ENCODE data around the gene RPS21.

DNA sequence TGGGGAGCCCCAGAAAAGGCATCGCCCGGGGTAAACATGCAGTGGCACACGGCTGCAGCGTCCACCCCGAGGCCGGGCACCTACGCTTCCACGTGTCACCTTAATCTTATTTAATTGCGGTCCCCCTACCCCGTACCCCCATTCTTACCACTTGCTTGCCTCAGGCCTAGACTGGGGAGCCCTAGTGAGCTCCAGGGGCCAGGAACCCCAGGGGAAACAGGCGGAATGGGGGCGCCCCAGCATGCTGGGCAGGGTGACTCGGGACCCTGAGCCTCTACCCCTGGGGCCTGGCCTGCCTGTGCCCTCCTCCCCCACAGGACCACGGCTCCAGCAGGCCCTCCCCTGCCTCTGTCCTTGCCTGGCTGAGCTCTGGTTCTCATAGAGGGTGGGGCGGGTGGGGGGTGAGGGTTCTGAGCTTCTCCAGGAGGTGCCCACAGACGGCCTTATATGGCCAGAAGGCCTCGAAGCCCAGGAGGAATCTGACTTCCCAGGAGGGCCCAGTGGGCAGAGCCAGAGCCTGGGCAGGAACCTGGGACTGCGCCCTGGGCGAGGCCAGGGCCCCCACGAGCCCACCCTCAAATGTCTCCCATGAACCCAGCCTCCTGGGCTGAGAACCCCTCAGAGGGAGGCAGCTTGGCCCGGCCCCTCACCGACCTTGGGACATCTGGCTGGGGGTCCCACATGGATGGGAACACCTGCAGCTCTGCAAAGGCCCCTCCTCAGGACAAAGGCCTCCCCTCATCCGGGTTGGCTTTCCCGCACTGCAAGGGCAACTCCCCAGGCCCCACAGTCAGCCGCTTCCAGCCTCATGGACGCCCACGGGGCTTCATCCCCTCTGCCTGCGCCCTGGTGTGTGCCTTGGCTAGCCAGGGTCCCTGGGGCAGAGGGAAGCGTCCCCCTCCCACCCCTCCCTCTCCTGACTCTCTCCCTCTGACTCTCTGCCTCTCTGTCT is 14.6 kb upstream of the RPS21 start:
- TF ChIP-seq CTCF (IDR thresholded peaks at IDR 0.05) (no peak), POLR2A (IDR thresholded peaks at IDR 0.05) (no peak), POLR2AphosphoS5 (IDR thresholded peaks at IDR 0.05) (no peak)

All from transverse colon (tissue), 4 donors.